Panc1 (cell line): ENCODE results near the gene KCNMA1. TPM values are rescaled to one million over a fixed set of nuclear protein-coding genes. Genes with fewer than 3 reads are reported as not detected.

ENCODE experiments used
- ATAC-seq: fragments of 200-7000 bp; cut with Tn5 transposase; 2 replicates; pipeline ENCODE4 v1.9.1; 2020; ENCODE audit warnings: mild to moderate bottlenecking, moderate library complexity
- BruUV-seq: library from RNA; stranded (reverse); fragments of 400-500 nt; replicated peaks from 2 replicates; lab custom pipeline; 2021; lab: Mats Ljungman, UMichigan
- CTCF ChIA-PET: fragments of 300-600 bp; sonication (Branson Sonifier 250); formaldehyde crosslinking; loops from one replicate; lab custom pipeline; 2022; ENCODE audit warnings: antibody characterized with exemption; lab: Charles Lee
- POLR2A ChIA-PET: fragments of 300-600 bp; sonication (Branson Sonifier 250); formaldehyde crosslinking; loops from one replicate; lab custom pipeline; 2022; ENCODE audit warnings: antibody characterized with exemption; lab: Charles Lee
- DNase-seq: peaks from one replicate; pipeline ENCODE4 v3.0.0-alpha.2; 2010; ENCODE audit warnings: low read depth, low spot score
- H3K27ac ChIP-seq: 2 replicates; pipeline ENCODE4 v1.5.1; 2011; ENCODE audit warnings: mild to moderate bottlenecking, low read length, inconsistent platforms
- H3K27me3 ChIP-seq: fragments of 200-500 bp; sonication (Bioruptor generic); 2 replicates; pipeline ENCODE4 v1.6.0; 2014; ENCODE audit warnings: low read length, inconsistent platforms; ENCODE audit not compliant: control insufficient read depth, insufficient read depth
- H3K36me3 ChIP-seq: fragments of 200-500 bp; sonication (Bioruptor generic); 2 replicates; pipeline ENCODE4 v1.5.1; 2014; ENCODE audit warnings: inconsistent platforms, mild to moderate bottlenecking, low read length, moderate library complexity; ENCODE audit not compliant: control insufficient read depth, insufficient read depth
- H3K4me1 ChIP-seq: 2 replicates; pipeline ENCODE4 v1.5.1; 2011; ENCODE audit warnings: inconsistent platforms, mild to moderate bottlenecking, low read length, moderate library complexity; ENCODE audit not compliant: control insufficient read depth, insufficient read depth
- H3K4me3 ChIP-seq, 2 experiments: 2 replicates each; pipeline ENCODE4 v1.5.1; 2011 to 2012; ENCODE audit warnings: low read depth in 2 of 2, low read length in 2 of 2, mild to moderate bottlenecking in 2 of 2, inconsistent platforms in 1 of 2, moderate library complexity in 1 of 2
- H3K9me3 ChIP-seq: fragments of 200-500 bp; sonication (Bioruptor generic); 2 replicates; pipeline ENCODE4 v1.5.1; 2014; ENCODE audit warnings: low read depth, mild to moderate bottlenecking, inconsistent platforms, low read length, moderate library complexity; ENCODE audit not compliant: control insufficient read depth, insufficient read depth
- CTCF ChIP-seq: fragments of 450-650 bp; IDR thresholded peaks from 2 replicates; pipeline ENCODE4 v1.5.1; 2017; ENCODE audit warnings: mild to moderate bottlenecking
- POLR2AphosphoS5 ChIP-seq: IDR thresholded peaks from 2 replicates; pipeline ENCODE4 v1.6.1; 2012; ENCODE audit warnings: mild to moderate bottlenecking, low read depth, low read length, moderate library complexity
- SIN3A ChIP-seq: IDR thresholded peaks from 2 replicates; pipeline ENCODE4 v1.6.1; 2012; ENCODE audit warnings: low read depth, mild to moderate bottlenecking, low read length, moderate library complexity, borderline replicate concordance; ENCODE audit not compliant: insufficient read depth
- TCF7L2 ChIP-seq: IDR thresholded peaks from 2 replicates; pipeline ENCODE4 v1.6.1; 2011; ENCODE audit warnings: mild to moderate bottlenecking, low read depth, low read length, inconsistent platforms
- in situ Hi-C: cut with HindIII; loops from 2 replicates; pipeline ENCODE4 v1.10.0; 2016; ENCODE audit warnings: low sequenced_read_pairs, low pct_unique_long_range_greater_than_20kb
- intact Hi-C: fragments of 100-400 bp; cut with micrococcal nuclease; formaldehyde crosslinking; loops from one replicate; pipeline ENCODE4 v1.10.0; 2022; ENCODE audit not compliant: unreplicated experiment
- total RNA-seq: library from RNA; stranded (reverse); gene quantifications from one replicate; pipeline ENCODE4 v1.2.1, GENCODE V29; 2021; ENCODE audit not compliant: unreplicated experiment
- TF ChIP-seq, protein P1 (sequence below), 2 experiments: IDR thresholded peaks; 2 replicates each; pipeline ENCODE4 v1.6.1; 2011 to 2012; ENCODE audit warnings: low read depth in 2 of 2, control low read depth in 1 of 2, low read length in 1 of 2, mild to moderate bottlenecking in 1 of 2, moderate library complexity in 1 of 2; ENCODE audit not compliant: insufficient read depth in 1 of 2

Gene KCNMA1
- total RNA-seq, 1 experiment from 2014 or later: 91.9 TPM

- H3K4me1 ChIP-seq: no peaks in the 10 kb centered on the region
- H3K27me3 ChIP-seq: no peaks in the 10 kb centered on the region
- DNase-seq (no peak), ATAC-seq (no peak)
- no peak overlapping the region for H3K4me3 ChIP-seq
- H3K27ac ChIP-seq: no peak overlapping the region
- TF ChIP-seq TCF7L2 (no peak), CTCF (no peak), POLR2AphosphoS5 (no peak), SIN3A (no peak)
- TF ChIP-seq, protein P1, sequence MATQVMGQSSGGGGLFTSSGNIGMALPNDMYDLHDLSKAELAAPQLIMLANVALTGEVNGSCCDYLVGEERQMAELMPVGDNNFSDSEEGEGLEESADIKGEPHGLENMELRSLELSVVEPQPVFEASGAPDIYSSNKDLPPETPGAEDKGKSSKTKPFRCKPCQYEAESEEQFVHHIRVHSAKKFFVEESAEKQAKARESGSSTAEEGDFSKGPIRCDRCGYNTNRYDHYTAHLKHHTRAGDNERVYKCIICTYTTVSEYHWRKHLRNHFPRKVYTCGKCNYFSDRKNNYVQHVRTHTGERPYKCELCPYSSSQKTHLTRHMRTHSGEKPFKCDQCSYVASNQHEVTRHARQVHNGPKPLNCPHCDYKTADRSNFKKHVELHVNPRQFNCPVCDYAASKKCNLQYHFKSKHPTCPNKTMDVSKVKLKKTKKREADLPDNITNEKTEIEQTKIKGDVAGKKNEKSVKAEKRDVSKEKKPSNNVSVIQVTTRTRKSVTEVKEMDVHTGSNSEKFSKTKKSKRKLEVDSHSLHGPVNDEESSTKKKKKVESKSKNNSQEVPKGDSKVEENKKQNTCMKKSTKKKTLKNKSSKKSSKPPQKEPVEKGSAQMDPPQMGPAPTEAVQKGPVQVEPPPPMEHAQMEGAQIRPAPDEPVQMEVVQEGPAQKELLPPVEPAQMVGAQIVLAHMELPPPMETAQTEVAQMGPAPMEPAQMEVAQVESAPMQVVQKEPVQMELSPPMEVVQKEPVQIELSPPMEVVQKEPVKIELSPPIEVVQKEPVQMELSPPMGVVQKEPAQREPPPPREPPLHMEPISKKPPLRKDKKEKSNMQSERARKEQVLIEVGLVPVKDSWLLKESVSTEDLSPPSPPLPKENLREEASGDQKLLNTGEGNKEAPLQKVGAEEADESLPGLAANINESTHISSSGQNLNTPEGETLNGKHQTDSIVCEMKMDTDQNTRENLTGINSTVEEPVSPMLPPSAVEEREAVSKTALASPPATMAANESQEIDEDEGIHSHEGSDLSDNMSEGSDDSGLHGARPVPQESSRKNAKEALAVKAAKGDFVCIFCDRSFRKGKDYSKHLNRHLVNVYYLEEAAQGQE (IDR thresholded peaks at IDR 0.05; ENCODE audit: insufficient read depth in 1 of 2, low read depth in 2 of 2, low read length in 1 of 2): no peak
- POLR2A ChIA-PET: no interaction called here
- no TSS peak for BruUV-seq
- no peaks in the 10 kb centered on the region for H3K9me3 ChIP-seq
- no peaks in the 10 kb centered on the region for H3K36me3 ChIP-seq
- intact Hi-C loops (no loop called here), in situ Hi-C loops (no loop called here)
- CTCF ChIA-PET: no interaction called here
Observed at GRCh38 chr10:76982671-76983070, 654.9 kb downstream of the KCNMA1 start.

DNA sequence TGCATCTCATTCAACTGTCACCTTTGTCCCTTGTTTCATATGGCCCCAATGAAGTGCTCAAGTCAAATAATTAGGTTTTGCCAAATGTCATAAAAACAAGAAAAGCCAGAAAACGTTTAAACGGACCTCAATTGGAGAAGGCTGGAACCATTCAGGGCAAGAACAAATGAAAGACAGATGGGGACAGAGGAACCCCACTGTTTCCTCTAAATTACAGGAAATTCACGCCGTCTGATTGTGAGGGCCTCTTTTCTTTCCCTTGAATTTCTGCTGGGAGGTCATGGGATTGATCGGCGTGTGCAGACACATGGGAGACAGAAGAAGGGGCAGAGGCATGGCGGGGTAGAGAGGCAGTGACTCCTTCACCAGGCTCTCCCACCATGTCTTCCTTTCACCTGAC is 656.4 kb downstream of the KCNMA1 start:
- intact Hi-C loops: no loop called here
- TF ChIP-seq POLR2AphosphoS5: no peak
- TF ChIP-seq, protein P1 (IDR thresholded peaks at IDR 0.05; ENCODE audit: insufficient read depth in 1 of 2, low read depth in 2 of 2, low read length in 1 of 2): no peak
- TF ChIP-seq CTCF: no peak
- no peak for TF ChIP-seq SIN3A
- no peak for TF ChIP-seq TCF7L2
- no TSS peak for BruUV-seq

More for the DNA sequence above, 656.4 kb downstream of the KCNMA1 start:
- H3K27ac ChIP-seq: no peak overlapping the region
- CTCF ChIA-PET: no interaction called here
- no peak overlapping the region for H3K4me3 ChIP-seq
- H3K27me3 ChIP-seq: no peaks in the 10 kb centered on the region
- DNase-seq: no peak
- H3K4me1 ChIP-seq: no peaks in the 10 kb centered on the region
- in situ Hi-C loops: no loop called here
- POLR2A ChIA-PET: no interaction called here
- H3K36me3 ChIP-seq: no peaks in the 10 kb centered on the region
- no peaks in the 10 kb centered on the region for H3K9me3 ChIP-seq
- ATAC-seq: no peak
